Chondrocyte (in vitro differentiated cells): Measurements from ENCODE around the gene HPSE2. TPM values are rescaled to one million over a fixed set of nuclear protein-coding genes. Genes with fewer than 3 reads are reported as not detected.
"Not testable (repeated sequence)": the region's sequence is repeated elsewhere in the genome, so short reads cannot be mapped to it uniquely, and the experiment has no call there.

Source experiments
- DNase-seq: peaks from one replicate; pipeline ENCODE4 v3.0.0; 2021; ENCODE audit warnings: mixed read lengths, low spot score
- H3K27ac Mint-ChIP-seq: one replicate; pipeline ENCODE4 v1.8.0; 2021; ENCODE audit warnings: mild to moderate bottlenecking, moderate library complexity, mixed read lengths; ENCODE audit not compliant: unreplicated experiment
- H3K27me3 Mint-ChIP-seq: 2 replicates; pipeline ENCODE4 v1.8.0; 2021; ENCODE audit warnings: low read depth, mixed read lengths
- H3K36me3 Mint-ChIP-seq: 2 replicates; pipeline ENCODE4 v1.8.0; 2021; ENCODE audit warnings: low read depth, mixed read lengths
- H3K4me1 Mint-ChIP-seq: 2 replicates; pipeline ENCODE4 v1.8.0; 2021; ENCODE audit warnings: low read depth, mild to moderate bottlenecking, mixed read lengths
- H3K4me3 Mint-ChIP-seq: one replicate; pipeline ENCODE4 v1.8.0; 2021; ENCODE audit warnings: mild to moderate bottlenecking, moderate library complexity, mixed read lengths; ENCODE audit not compliant: unreplicated experiment
- H3K9me3 Mint-ChIP-seq: 2 replicates; pipeline ENCODE4 v1.8.0; 2021; ENCODE audit warnings: low read depth, mixed read lengths
- total RNA-seq: library from RNA; stranded (reverse); gene quantifications from 3 replicates; pipeline ENCODE4 v1.2.1, GENCODE V29; 2021
- TF ChIP-seq, protein P1 (sequence below): fragments of 200-600 bp; sonication (generic); IDR thresholded peaks from 2 replicates; pipeline ENCODE4 v1.5.0; 2021; ENCODE audit warnings: antibody characterized with exemption, mild to moderate bottlenecking, moderate library complexity

The HPSE2 gene
- total RNA-seq, 1 donor from 2014 or later = not detected

DNA sequence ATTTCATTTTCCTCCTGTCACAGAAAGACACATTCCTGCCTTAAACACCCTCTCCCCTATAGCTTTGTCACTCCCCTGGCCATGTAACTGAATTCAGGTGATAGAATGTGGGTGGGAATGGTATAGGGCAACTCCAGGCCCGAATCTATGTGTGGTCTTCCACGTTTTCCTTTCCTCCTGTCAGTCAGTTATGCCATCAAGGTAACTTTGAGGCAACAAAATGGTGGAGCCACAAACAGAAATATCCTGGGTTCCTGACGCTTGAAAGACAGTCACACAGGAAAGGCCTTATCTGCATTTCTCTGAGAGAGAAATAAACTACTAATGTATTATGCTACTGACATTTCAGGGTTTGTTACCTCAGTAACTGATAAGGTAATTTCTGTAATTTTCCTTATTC, 326.8 kb downstream of the HPSE2 start:
- peaks cover 10% of the 10 kb centered on the region for H3K27me3 Mint-ChIP-seq
- no peaks in the 10 kb centered on the region for H3K36me3 Mint-ChIP-seq
- H3K27ac Mint-ChIP-seq = no peak overlapping the region
- H3K4me1 Mint-ChIP-seq = no peaks in the 10 kb centered on the region
- TF ChIP-seq, protein P1, sequence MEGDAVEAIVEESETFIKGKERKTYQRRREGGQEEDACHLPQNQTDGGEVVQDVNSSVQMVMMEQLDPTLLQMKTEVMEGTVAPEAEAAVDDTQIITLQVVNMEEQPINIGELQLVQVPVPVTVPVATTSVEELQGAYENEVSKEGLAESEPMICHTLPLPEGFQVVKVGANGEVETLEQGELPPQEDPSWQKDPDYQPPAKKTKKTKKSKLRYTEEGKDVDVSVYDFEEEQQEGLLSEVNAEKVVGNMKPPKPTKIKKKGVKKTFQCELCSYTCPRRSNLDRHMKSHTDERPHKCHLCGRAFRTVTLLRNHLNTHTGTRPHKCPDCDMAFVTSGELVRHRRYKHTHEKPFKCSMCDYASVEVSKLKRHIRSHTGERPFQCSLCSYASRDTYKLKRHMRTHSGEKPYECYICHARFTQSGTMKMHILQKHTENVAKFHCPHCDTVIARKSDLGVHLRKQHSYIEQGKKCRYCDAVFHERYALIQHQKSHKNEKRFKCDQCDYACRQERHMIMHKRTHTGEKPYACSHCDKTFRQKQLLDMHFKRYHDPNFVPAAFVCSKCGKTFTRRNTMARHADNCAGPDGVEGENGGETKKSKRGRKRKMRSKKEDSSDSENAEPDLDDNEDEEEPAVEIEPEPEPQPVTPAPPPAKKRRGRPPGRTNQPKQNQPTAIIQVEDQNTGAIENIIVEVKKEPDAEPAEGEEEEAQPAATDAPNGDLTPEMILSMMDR = no peak
- DNase-seq = no peak
- no peaks in the 10 kb centered on the region for H3K9me3 Mint-ChIP-seq
- no peak overlapping the region for H3K4me3 Mint-ChIP-seq

DNA sequence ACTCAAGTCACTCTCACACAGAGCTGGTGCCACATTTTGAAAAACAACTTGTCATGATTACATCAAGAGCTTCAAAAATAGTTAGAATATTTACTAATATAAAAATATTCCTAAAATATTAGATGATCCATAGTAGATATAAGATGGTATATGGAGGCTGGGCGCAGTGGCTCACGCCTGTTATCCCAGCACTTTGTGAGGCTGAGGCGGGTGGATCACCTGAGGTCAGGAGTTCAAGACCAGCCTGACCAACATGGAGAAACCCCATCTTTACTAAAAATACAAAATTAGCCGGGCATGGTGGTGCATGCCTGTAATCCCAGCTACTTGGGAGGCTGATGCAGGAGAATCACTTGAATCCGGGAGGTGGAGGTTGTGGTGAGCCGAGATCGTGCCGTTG, 327.4 kb downstream of the HPSE2 start:
- not testable (repeated sequence) for DNase-seq, H3K4me3 Mint-ChIP-seq, H3K4me1 Mint-ChIP-seq, H3K27ac Mint-ChIP-seq, H3K9me3 Mint-ChIP-seq, H3K36me3 Mint-ChIP-seq
- peaks cover 10% of the 10 kb centered on the region for H3K27me3 Mint-ChIP-seq

DNA sequence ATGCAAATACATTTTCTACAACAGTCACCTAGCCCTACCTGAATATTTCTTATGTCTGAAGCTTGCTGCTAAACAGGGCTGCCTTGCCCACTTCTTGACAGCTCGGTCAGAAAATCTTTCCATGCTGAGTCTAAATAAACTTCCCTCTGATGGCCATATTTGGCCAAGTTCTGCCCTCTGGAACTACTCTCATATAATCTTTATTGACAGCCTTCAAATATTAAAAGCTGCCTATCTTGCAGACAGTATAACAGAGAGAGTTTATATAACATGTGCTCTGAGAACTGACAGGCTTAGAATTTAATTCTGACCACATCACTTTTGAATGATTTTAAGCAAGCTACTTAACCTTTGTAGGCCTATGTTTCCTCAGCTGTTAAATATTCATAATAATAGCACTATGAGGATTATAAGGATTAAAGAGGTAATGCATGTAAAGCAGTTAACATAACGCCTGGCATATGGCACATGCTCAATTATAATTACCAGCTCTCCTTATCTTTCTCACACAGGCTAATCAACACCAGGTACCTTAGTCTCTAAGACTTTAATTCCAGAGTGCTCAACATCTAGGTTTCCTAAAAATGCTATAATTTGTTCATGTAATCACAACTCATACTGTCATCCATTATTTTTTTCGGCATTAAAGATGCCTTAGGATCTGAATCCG, 334.1 kb downstream of the HPSE2 start:
- H3K9me3 Mint-ChIP-seq = no peaks in the 10 kb centered on the region
- H3K27me3 Mint-ChIP-seq = peaks cover 6% of the 10 kb centered on the region
- H3K4me3 Mint-ChIP-seq = no peak overlapping the region
- H3K27ac Mint-ChIP-seq = no peak overlapping the region
- DNase-seq = no peak
- H3K4me1 Mint-ChIP-seq = no peaks in the 10 kb centered on the region
- no peaks in the 10 kb centered on the region for H3K36me3 Mint-ChIP-seq
- TF ChIP-seq, protein P1 = no peak

DNA sequence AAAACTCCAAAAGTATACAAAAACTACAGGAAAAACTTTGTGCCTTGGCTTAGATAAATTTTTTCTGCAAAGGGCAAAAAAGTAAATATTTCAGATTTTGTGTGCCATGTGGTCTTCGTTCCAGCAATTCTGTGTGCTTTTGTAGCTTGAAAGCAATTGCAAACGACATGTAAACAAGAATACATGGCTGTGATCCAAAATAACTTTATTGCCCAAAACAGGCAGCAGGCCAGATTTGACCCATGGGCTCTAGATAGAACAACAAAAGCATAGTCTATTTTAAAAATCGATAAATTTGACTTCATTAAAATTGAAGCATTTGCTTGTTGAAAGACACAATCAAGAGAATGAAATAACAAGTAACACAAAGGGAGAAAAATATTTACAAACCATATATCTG, 336.6 kb downstream of the HPSE2 start:
- H3K4me3 Mint-ChIP-seq = no peak overlapping the region
- TF ChIP-seq, protein P1 = no peak
- no peaks in the 10 kb centered on the region for H3K4me1 Mint-ChIP-seq
- H3K9me3 Mint-ChIP-seq = no peaks in the 10 kb centered on the region
- DNase-seq = no peak
- H3K27me3 Mint-ChIP-seq = peaks cover 4% of the 10 kb centered on the region
- H3K27ac Mint-ChIP-seq = no peak overlapping the region
- no peaks in the 10 kb centered on the region for H3K36me3 Mint-ChIP-seq

DNA sequence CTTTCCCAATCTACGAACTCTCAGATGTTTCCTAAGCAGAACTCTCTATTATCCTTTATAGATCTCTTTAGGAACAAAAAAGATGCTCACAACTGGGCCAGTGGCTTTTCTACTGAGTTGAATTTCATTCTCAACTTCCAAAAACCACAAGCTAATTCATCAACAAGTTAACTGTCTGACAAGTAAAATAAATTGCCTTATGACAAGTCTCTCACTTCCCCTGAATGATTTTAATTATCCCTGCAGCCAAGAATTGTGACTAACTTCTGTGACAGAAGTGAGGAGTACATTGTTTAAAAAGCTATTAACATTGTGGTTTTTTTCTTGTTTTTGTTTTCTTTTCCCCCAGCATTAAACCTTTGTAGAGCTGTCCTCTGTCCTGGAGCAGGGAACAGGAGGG, 343.1 kb downstream of the HPSE2 start:
- Mint-ChIP-seq H3K4me3 (no peak overlapping the region), H3K9me3 (no peaks in the 10 kb centered on the region), H3K27ac (no peak overlapping the region), H3K36me3 (no peaks in the 10 kb centered on the region), H3K4me1 (no peaks in the 10 kb centered on the region), H3K27me3 (peaks cover 2% of the 10 kb centered on the region)
- TF ChIP-seq, protein P1 = no peak
- DNase-seq = no peak

DNA sequence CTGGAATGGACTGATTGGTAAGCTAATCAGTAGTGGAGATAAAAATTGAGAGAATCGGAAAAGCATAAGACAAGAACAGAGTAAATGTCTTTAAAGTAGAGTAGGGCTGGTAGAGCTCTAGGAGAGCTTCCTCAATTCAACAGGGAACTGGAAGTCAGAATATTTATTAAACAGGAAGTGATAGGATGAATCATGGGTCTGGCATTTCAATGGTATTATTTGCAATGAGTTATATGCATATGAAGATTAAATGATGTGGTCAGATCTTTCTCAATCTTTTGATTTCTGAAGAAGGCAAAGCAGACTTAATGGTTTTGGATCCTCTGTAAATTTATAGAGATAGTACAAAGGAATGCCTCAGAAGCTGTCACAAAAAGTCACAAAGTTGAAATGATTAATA, 349.0 kb downstream of the HPSE2 start:
- no peaks in the 10 kb centered on the region for H3K36me3 Mint-ChIP-seq
- TF ChIP-seq, protein P1 = no peak
- H3K27me3 Mint-ChIP-seq = no peaks in the 10 kb centered on the region
- no peak for DNase-seq
- H3K27ac Mint-ChIP-seq = no peak overlapping the region
- H3K4me3 Mint-ChIP-seq = no peak overlapping the region
- H3K4me1 Mint-ChIP-seq = no peaks in the 10 kb centered on the region
- no peaks in the 10 kb centered on the region for H3K9me3 Mint-ChIP-seq
